ENCODE data around the gene RELN. TPM values are rescaled to one million over a fixed set of nuclear protein-coding genes. Genes with fewer than 3 reads are reported as not detected.

RELN gene
- polyA plus RNA-seq, 1 donor (not counting 4 experiments of a cell fraction or from before 2014, with no cell fraction given) = not detected

DNA sequence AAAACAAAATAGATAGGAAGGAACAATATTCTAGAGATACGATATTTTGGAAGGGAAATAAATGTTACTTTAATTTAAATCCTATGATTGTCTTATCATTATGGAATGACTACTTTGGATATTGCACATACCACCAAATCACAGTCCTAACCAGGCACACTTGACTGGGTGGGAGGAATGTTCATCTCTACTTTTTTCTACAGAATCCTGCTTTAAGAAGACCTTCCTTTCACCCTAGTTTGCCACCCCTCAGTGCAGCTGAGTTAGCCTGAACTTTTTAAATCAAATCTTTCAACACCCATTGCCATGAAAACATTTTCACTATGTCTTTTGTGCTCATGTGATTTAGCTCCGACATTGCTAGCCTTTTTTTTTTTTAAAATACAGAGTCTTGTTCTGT, 38.1 kb downstream of the RELN start:
- DNase-seq (ENCODE audit: low read depth, low spot score) (no peak), FAIRE-seq (no peak)
- Histone ChIP-seq H3K9me3 (ENCODE audit: control insufficient read depth, low read depth, low read length) (no peaks in the 10 kb centered on the region), H3K79me2 (ENCODE audit: control insufficient read depth, insufficient read depth, low read length) (no peaks in the 10 kb centered on the region), H2AFZ (ENCODE audit: control insufficient read depth, low read length) (no peak overlapping the region), H3K4me1 (ENCODE audit: control insufficient read depth, extremely low read depth, insufficient read depth, low read length) (no peaks in the 10 kb centered on the region), H3K27ac (ENCODE audit: control insufficient read depth, insufficient read depth, low read length) (no peak overlapping the region), H3K36me3 (ENCODE audit: control insufficient read depth in 2 of 2, extremely low read depth in 1 of 2, insufficient read depth in 2 of 2, low read length in 2 of 2) (no peaks in the 10 kb centered on the region), H3K9ac (ENCODE audit: control insufficient read depth, extremely low read depth, insufficient read depth, low read length) (no peak overlapping the region), H3K9me1 (ENCODE audit: control insufficient read depth, extremely low read depth, insufficient read depth, low read length) (no peaks in the 10 kb centered on the region), H3K27me3 (ENCODE audit: control insufficient read depth, extremely low read depth, insufficient read depth, low read length) (no peaks in the 10 kb centered on the region), H3K4me3 (ENCODE audit: control insufficient read depth in 2 of 3, extremely low read depth in 1 of 3, insufficient read depth in 2 of 3, low read depth in 1 of 3, low read length in 3 of 3) (no peak overlapping the region), H3K4me2 (ENCODE audit: control insufficient read depth, extremely low read depth, insufficient read depth, low read depth, low read length) (no peak overlapping the region), H4K20me1 (ENCODE audit: control insufficient read depth, extremely low read depth, insufficient read depth, low read length) (no peaks in the 10 kb centered on the region)
- no peak for TF ChIP-seq EZH2 (IDR thresholded peaks at IDR 0.05; ENCODE audit: low read length)
- TF ChIP-seq, protein P1, sequence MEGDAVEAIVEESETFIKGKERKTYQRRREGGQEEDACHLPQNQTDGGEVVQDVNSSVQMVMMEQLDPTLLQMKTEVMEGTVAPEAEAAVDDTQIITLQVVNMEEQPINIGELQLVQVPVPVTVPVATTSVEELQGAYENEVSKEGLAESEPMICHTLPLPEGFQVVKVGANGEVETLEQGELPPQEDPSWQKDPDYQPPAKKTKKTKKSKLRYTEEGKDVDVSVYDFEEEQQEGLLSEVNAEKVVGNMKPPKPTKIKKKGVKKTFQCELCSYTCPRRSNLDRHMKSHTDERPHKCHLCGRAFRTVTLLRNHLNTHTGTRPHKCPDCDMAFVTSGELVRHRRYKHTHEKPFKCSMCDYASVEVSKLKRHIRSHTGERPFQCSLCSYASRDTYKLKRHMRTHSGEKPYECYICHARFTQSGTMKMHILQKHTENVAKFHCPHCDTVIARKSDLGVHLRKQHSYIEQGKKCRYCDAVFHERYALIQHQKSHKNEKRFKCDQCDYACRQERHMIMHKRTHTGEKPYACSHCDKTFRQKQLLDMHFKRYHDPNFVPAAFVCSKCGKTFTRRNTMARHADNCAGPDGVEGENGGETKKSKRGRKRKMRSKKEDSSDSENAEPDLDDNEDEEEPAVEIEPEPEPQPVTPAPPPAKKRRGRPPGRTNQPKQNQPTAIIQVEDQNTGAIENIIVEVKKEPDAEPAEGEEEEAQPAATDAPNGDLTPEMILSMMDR (optimal IDR thresholded peaks at IDR 0.05 in 1 of 3, IDR thresholded peaks at IDR 0.05 in 1 of 3, conservative IDR thresholded peaks at IDR 0.05 in 1 of 3; ENCODE audit: extremely low read depth in 1 of 3, insufficient read depth in 2 of 3, low read length in 3 of 3) = no peak
- dilution Hi-C loops (cut with MboI; ENCODE audit: extremely low pct_ligation_motif_present, low sequenced_read_pairs) = no loop called here

DNA sequence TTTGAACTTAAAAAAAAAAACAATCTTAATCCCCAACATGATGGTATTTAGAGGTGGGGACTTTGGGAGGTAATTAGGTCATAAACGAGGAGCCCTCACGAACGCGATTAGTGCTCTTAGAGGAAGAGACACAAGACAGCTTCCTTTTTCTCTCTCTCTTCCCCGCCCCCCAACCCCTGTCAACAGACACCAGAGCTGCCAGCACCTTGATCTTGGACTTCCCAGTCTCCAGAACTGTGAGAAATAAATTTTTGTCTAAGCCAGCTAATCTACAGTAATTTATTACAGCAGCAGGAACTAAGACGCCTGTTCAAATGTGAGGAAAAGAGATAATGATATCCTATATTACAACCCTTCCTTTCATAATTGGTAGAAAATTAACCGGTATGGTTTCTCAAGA, 40.1 kb downstream of the RELN start:
- Histone ChIP-seq H3K4me3 (ENCODE audit: control insufficient read depth in 2 of 3, extremely low read depth in 1 of 3, insufficient read depth in 2 of 3, low read depth in 1 of 3, low read length in 3 of 3) (no peak overlapping the region), H3K4me1 (ENCODE audit: control insufficient read depth, extremely low read depth, insufficient read depth, low read length) (no peaks in the 10 kb centered on the region), H3K27me3 (ENCODE audit: control insufficient read depth, extremely low read depth, insufficient read depth, low read length) (no peaks in the 10 kb centered on the region), H3K9me1 (ENCODE audit: control insufficient read depth, extremely low read depth, insufficient read depth, low read length) (no peaks in the 10 kb centered on the region), H3K27ac (ENCODE audit: control insufficient read depth, insufficient read depth, low read length) (no peak overlapping the region), H2AFZ (ENCODE audit: control insufficient read depth, low read length) (no peak overlapping the region), H3K9me3 (ENCODE audit: control insufficient read depth, low read depth, low read length) (no peaks in the 10 kb centered on the region), H3K36me3 (ENCODE audit: control insufficient read depth in 2 of 2, extremely low read depth in 1 of 2, insufficient read depth in 2 of 2, low read length in 2 of 2) (no peaks in the 10 kb centered on the region), H4K20me1 (ENCODE audit: control insufficient read depth, extremely low read depth, insufficient read depth, low read length) (no peaks in the 10 kb centered on the region), H3K4me2 (ENCODE audit: control insufficient read depth, extremely low read depth, insufficient read depth, low read depth, low read length) (no peak overlapping the region), H3K9ac (ENCODE audit: control insufficient read depth, extremely low read depth, insufficient read depth, low read length) (no peak overlapping the region), H3K79me2 (ENCODE audit: control insufficient read depth, insufficient read depth, low read length) (no peaks in the 10 kb centered on the region)
- no peak for DNase-seq (ENCODE audit: low read depth, low spot score)
- FAIRE-seq = no peak
- dilution Hi-C loops (cut with MboI; ENCODE audit: extremely low pct_ligation_motif_present, low sequenced_read_pairs) = no loop called here
- TF ChIP-seq, protein P1 (optimal IDR thresholded peaks at IDR 0.05 in 1 of 3, IDR thresholded peaks at IDR 0.05 in 1 of 3, conservative IDR thresholded peaks at IDR 0.05 in 1 of 3; ENCODE audit: extremely low read depth in 1 of 3, insufficient read depth in 2 of 3, low read length in 3 of 3) = no peak
- TF ChIP-seq EZH2 (IDR thresholded peaks at IDR 0.05; ENCODE audit: low read length) = no peak

Data from keratinocyte (primary cell).